A549 (cell line): ENCODE data around the gene MAOB.
"Not testable (repeated sequence)": the region's sequence is repeated elsewhere in the genome, so short reads cannot be mapped to it uniquely, and the experiment has no call there.

Source experiments
- BCL3 ChIP-seq: fragments of >200 bp; sonication (Bioruptor Twin); formaldehyde crosslinking; IDR thresholded peaks from 3 replicates; pipeline ENCODE4 v1.6.1; 2016
- CTCF ChIP-seq: fragments of >200 bp; sonication (Bioruptor Twin); formaldehyde crosslinking; IDR thresholded peaks from 3 replicates; pipeline ENCODE4 v1.5.1; 2016
- HEYL ChIP-seq: fragments of 250-450 bp; sonication (Bioruptor Pico); IDR thresholded peaks from 2 replicates; pipeline ENCODE4 v1.8.0; 2021; ENCODE audit warnings: mild to moderate bottlenecking, moderate library complexity
- MYC ChIP-seq: IDR thresholded peaks from 2 replicates; pipeline ENCODE4 v1.6.1; 2012; ENCODE audit warnings: mild to moderate bottlenecking, inconsistent platforms, low read length, improper control_type of control experiment, borderline replicate concordance
- REST ChIP-seq: fragments of 200-600 bp; sonication (generic); IDR thresholded peaks from 2 replicates; pipeline ENCODE4 v1.6.1; 2016; ENCODE audit warnings: antibody characterized with exemption, mild to moderate bottlenecking, moderate library complexity
- USF2 ChIP-seq: fragments of 450-650 bp; IDR thresholded peaks from 2 replicates; pipeline ENCODE4 v1.6.1; 2014; ENCODE audit warnings: antibody characterized with exemption

GRCh38 chrX:43725227-43725626 is 157.0 kb downstream of the MAOB start:
- TF ChIP-seq USF2; MYC; BCL3; CTCF; HEYL (CRISPR knock-in tag); REST: not testable (repeated sequence)
